Measurements from ENCODE around the gene CTDSPL. TPM values are rescaled to one million over a fixed set of nuclear protein-coding genes. Genes with fewer than 3 reads are reported as not detected.
A peak's percentile ranks its signal among the peaks of the same experiment; 100 is the strongest.

CTDSPL gene
- total and polyA plus RNA-seq, 2 donors from 2014 or later: 55.9 to 78.3 TPM

DNA sequence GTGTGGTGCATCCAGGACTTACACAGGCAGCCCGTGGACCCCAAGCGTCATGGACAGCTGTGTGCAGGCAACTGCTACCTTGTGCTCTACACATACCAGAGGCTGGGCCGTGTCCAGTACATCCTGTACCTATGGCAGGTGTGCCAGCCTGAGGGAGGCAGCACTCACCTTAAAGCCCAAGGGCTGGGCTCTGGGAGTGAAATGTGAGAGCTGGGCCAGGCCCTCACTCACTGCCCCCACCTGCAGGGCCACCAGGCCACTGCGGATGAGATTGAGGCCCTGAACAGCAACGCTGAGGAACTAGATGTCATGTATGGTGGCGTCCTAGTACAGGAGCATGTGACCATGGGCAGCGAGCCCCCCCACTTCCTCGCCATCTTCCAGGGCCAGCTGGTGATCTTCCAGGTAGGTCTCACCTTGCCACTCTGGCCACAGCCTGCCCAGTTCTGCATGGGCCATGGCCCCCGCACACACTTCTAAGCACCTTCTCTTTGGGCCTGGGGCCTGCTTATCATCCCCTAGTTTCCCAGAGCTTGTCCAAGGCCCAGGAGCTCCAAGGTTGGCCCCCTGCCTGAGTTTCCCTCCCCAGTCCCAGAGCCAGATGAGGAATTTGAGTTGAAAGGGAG, 139.9 kb downstream of the CTDSPL start:
- FAIRE-seq (no peak), DNase-seq (peak in 2 of 5 donors; percentile 49 to 63)
- peaks cover 0 to 27% (median 7%) of the 10 kb centered on the region in 3 donors for H3K4me1 ChIP-seq (ENCODE audit: control insufficient read depth in 2 of 3, insufficient read depth in 2 of 3, low read depth in 1 of 3, low read length in 3 of 3)
- intact Hi-C loops (cut with DNase I): no loop called here
- no peaks in the 10 kb centered on the region for H3K9me3 ChIP-seq (ENCODE audit: control insufficient read depth in 2 of 3, insufficient read depth in 1 of 3, low read length in 3 of 3)
- H3K36me3 ChIP-seq (ENCODE audit: control insufficient read depth in 2 of 3, insufficient read depth in 3 of 3, low read length in 3 of 3): peaks cover 0 to 3% (median 3%) of the 10 kb centered on the region in 3 donors
- H3K9ac ChIP-seq (ENCODE audit: low read length in 3 of 3): no peak overlapping the region
- no peak overlapping the region for H3K27ac ChIP-seq (ENCODE audit: low read depth in 2 of 2, low read length in 2 of 2)
- no peaks in the 10 kb centered on the region for H3K27me3 ChIP-seq (ENCODE audit: control insufficient read depth, insufficient read depth, low read length)
- no peak overlapping the region for H3K4me3 ChIP-seq (ENCODE audit: low read length in 3 of 3)
- TF ChIP-seq CTCF (IDR thresholded peaks at IDR 0.05; ENCODE audit: borderline replicate concordance, extremely low read depth, insufficient read depth): no peak

DNA sequence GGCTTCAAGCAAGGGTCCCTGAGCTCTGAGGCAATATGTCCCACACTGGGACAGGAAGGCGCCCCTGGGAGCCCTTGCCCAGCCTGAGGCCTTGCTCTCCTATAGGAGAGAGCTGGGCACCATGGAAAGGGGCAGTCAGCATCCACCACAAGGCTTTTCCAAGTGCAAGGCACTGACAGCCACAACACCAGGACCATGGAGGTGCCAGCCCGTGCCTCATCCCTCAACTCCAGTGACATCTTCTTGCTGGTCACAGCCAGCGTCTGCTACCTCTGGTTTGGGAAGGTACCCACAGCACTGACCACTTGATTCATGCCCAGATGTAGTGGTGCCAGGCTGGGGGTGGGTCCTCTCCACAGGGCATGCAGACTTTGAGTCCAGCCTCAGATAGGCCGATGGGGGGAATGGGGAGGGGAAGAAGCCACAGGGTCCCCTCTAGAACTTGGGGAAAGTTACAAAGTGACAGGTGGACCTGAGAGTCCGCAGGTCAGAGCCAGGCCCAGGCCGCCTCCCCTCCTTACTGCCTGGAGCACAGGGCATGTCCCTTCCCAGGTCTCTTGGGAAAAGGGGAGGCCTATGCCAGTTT, 140.7 kb downstream of the CTDSPL start:
- Histone ChIP-seq H3K27ac (ENCODE audit: low read depth in 2 of 2, low read length in 2 of 2) (no peak overlapping the region), H3K27me3 (ENCODE audit: control insufficient read depth, insufficient read depth, low read length) (no peaks in the 10 kb centered on the region), H3K4me3 (ENCODE audit: low read length in 3 of 3) (no peak overlapping the region), H3K4me1 (ENCODE audit: control insufficient read depth in 2 of 3, insufficient read depth in 2 of 3, low read depth in 1 of 3, low read length in 3 of 3) (peaks cover 0 to 20% (median 7%) of the 10 kb centered on the region in 3 donors), H3K36me3 (ENCODE audit: control insufficient read depth in 2 of 3, insufficient read depth in 3 of 3, low read length in 3 of 3) (peaks cover 0 to 3% (median 3%) of the 10 kb centered on the region in 3 donors), H3K9me3 (ENCODE audit: control insufficient read depth in 2 of 3, insufficient read depth in 1 of 3, low read length in 3 of 3) (no peaks in the 10 kb centered on the region), H3K9ac (ENCODE audit: low read length in 3 of 3) (no peak overlapping the region)
- no peak for TF ChIP-seq CTCF (IDR thresholded peaks at IDR 0.05; ENCODE audit: borderline replicate concordance, extremely low read depth, insufficient read depth)
- no peak for FAIRE-seq
- intact Hi-C loops (cut with DNase I): no loop called here
- peak in 2 of 5 donors; percentile 37 to 59 for DNase-seq

- Histone ChIP-seq H3K4me3 (ENCODE audit: low read length in 3 of 3) (no peak overlapping the region), H3K9ac (ENCODE audit: low read length in 3 of 3) (no peak overlapping the region), H3K4me1 (ENCODE audit: control insufficient read depth in 2 of 3, insufficient read depth in 2 of 3, low read depth in 1 of 3, low read length in 3 of 3) (peaks cover 0 to 20% (median 7%) of the 10 kb centered on the region in 3 donors), H3K27me3 (ENCODE audit: control insufficient read depth, insufficient read depth, low read length) (no peaks in the 10 kb centered on the region), H3K27ac (ENCODE audit: low read depth in 2 of 2, low read length in 2 of 2) (no peak overlapping the region), H3K36me3 (ENCODE audit: control insufficient read depth in 2 of 3, insufficient read depth in 3 of 3, low read length in 3 of 3) (peaks cover 0 to 3% (median 3%) of the 10 kb centered on the region in 3 donors), H3K9me3 (ENCODE audit: control insufficient read depth in 2 of 3, insufficient read depth in 1 of 3, low read length in 3 of 3) (no peaks in the 10 kb centered on the region)
- no peak for FAIRE-seq
- intact Hi-C loops (cut with DNase I): no loop called here
- peak in 1 of 5 donors; percentile 37 for DNase-seq
- TF ChIP-seq CTCF (IDR thresholded peaks at IDR 0.05; ENCODE audit: borderline replicate concordance, extremely low read depth, insufficient read depth): no peak
These were observed 141.3 kb downstream of the CTDSPL start for GRCh38 chr3:38002940-38003339.

Data from kidney (tissue), 14 donors.